HCT116 (cell line): ENCODE data around the gene RGL4.

Experiments
- CEBPB ChIP-seq: IDR thresholded peaks from 2 replicates; pipeline ENCODE4 v1.6.1; 2012; ENCODE audit warnings: low read depth
- CTCF ChIP-seq, 3 experiments: fragments of 200-600 bp in 1 of 3; sonication (generic) in 1 of 3; IDR thresholded peaks in 2 of 3; conservative IDR thresholded peaks in 1 of 3; 2 replicates each; pipeline ENCODE4 v1.5.1; 2012 to 2017; ENCODE audit warnings: low read depth in 2 of 3, low read length in 2 of 3, antibody characterized with exemption in 1 of 3, borderline replicate concordance in 1 of 3, control low read depth in 1 of 3, mild to moderate bottlenecking in 1 of 3, mixed read lengths in 1 of 3, mixed run types in 1 of 3, moderate library complexity in 1 of 3; ENCODE audit not compliant: insufficient read depth in 1 of 3
- EGR1 ChIP-seq: IDR thresholded peaks from 2 replicates; pipeline ENCODE4 v1.6.1; 2012; ENCODE audit warnings: low read depth
- EZH2 ChIP-seq: fragments of 200-600 bp; sonication (generic); IDR thresholded peaks from 2 replicates; pipeline ENCODE4 v1.6.1; 2017; ENCODE audit warnings: antibody characterized with exemption, mixed run types
- EZH2phosphoT487 ChIP-seq: fragments of 200-600 bp; IDR thresholded peaks from 2 replicates; pipeline ENCODE4 v1.6.1; 2018; ENCODE audit warnings: antibody characterized with exemption, borderline replicate concordance
- JUND ChIP-seq: IDR thresholded peaks from 2 replicates; pipeline ENCODE4 v1.6.1; 2012
- MAX ChIP-seq: IDR thresholded peaks from 2 replicates; pipeline ENCODE4 v1.6.1; 2012
- POLR2A ChIP-seq: IDR thresholded peaks from 2 replicates; pipeline ENCODE4 v1.7.0; 2011; ENCODE audit warnings: borderline replicate concordance; ENCODE audit not compliant: insufficient read depth, insufficient read length; ENCODE audit errors: extremely low read depth
- POLR2AphosphoS5 ChIP-seq: IDR thresholded peaks from 2 replicates; pipeline ENCODE4 v1.6.1; 2011; ENCODE audit warnings: mild to moderate bottlenecking, low read depth, low read length, moderate library complexity
- TCF7L2 ChIP-seq: IDR thresholded peaks from 2 replicates; pipeline ENCODE4 v1.7.0; 2011; ENCODE audit warnings: borderline replicate concordance, inconsistent platforms; ENCODE audit not compliant: insufficient read depth, insufficient read length; ENCODE audit errors: extremely low read depth
- YY1 ChIP-seq: IDR thresholded peaks from 2 replicates; pipeline ENCODE4 v1.6.1; 2011; ENCODE audit warnings: low read length, low read depth, moderate library complexity, mild to moderate bottlenecking; ENCODE audit not compliant: insufficient replicate concordance; ENCODE audit errors: extremely low read depth
- ZNF274 ChIP-seq: fragments of 200-500 bp; sonication (Bioruptor generic); IDR thresholded peaks from 2 replicates; pipeline ENCODE4 v1.6.1; 2014; ENCODE audit warnings: mild to moderate bottlenecking, low read depth, low read length, inconsistent platforms

GRCh38 chr22:23685205-23685784 is 5.5 kb upstream of the RGL4 start:
- TF ChIP-seq CTCF (IDR thresholded peaks at IDR 0.05 in 2 of 3, conservative IDR thresholded peaks at IDR 0.05 in 1 of 3; ENCODE audit: borderline replicate concordance in 1 of 3, insufficient read depth in 1 of 3, low read depth in 2 of 3, low read length in 2 of 3) (no peak), MAX (no peak), CEBPB (no peak), EZH2phosphoT487 (no peak), POLR2AphosphoS5 (no peak), YY1 (no peak), POLR2A (no peak), EZH2 (no peak), ZNF274 (no peak), EGR1 (no peak), TCF7L2 (no peak), JUND (no peak)
